K562 (cell line): ENCODE results near the gene LIF. TPM values are rescaled to one million over a fixed set of nuclear protein-coding genes. Genes with fewer than 3 reads are reported as not detected.

Experiments
- CHD7 ChIP-seq: fragments of 200-600 bp; sonication (generic); IDR thresholded peaks from one replicate; pipeline ENCODE4 v1.6.1; 2012; ENCODE audit warnings: mild to moderate bottlenecking, low read depth, low read length, inconsistent platforms
- SOX6 ChIP-seq: fragments of 450-650 bp; IDR thresholded peaks from 2 replicates; pipeline ENCODE4 v1.6.1; 2014; ENCODE audit warnings: mild to moderate bottlenecking
- polyA plus RNA-seq, 8 experiments: library from polyadenylated mRNA; depleted of rRNA in 4 of 8; stranded (reverse) in 5 of 8; unstranded in 3 of 8; fragments of >200 nt; fragmentation: Nextera tagmentation in 2 of 8; fragmentation: Illumina TruSeq in 1 of 8; extraction: Ambion mirVana in 2 of 8; extraction: Trizol in 1 of 8; gene quantifications; 2 replicates each; pipeline versions ENCODE4 v1.2.1 to v1.2.3, GENCODE V29; 2011 to 2014; ENCODE audit warnings: inconsistent platforms in 1 of 8, missing spikeins in 1 of 8
- total RNA-seq, 7 experiments: library from RNA; depleted of rRNA in 6 of 7; stranded (reverse); fragments of >200 nt in 6 of 7; fragmentation: Illumina TruSeq in 2 of 7; extraction: Trizol in 2 of 7; gene quantifications; 2 replicates each; pipeline versions ENCODE4 v1.2.1 to v1.2.3, GENCODE V29; 2011 to 2021; ENCODE audit warnings: low replicate concordance in 1 of 7

LIF gene
- total and polyA plus RNA-seq, 9 of the 15 experiments (the other 6 are each of a cell fraction or from before 2014, with no cell fraction given), result 0.05 to 0.39 (median 0.18) TPM; not detected in 3

GRCh38 chr22:30284666-30285065, 38.1 kb upstream of the LIF start (continued):
- TF ChIP-seq CHD7, result no peak
- no peak for TF ChIP-seq SOX6
